ENCODE data around the gene KLF17.

Gene KLF17

GRCh38 chr1:44161546-44161945, 42.9 kb downstream of the KLF17 start:
- Mint-ChIP-seq H3K9me3 (no peaks in the 10 kb centered on the region), H3K27ac (no peak overlapping the region), H3K27me3 (no peaks in the 10 kb centered on the region), H3K4me3 (no peak overlapping the region), H3K4me1 (no peaks in the 10 kb centered on the region)
- no peak for DNase-seq
- no peak for ATAC-seq

GRCh38 chr1:44168520-44169098, 50.0 kb downstream of the KLF17 start:
- peak in 1 of 2 donors; percentile 30 for DNase-seq
- peak; percentile 64 for ATAC-seq
- peaks cover 8 to 11% of the 10 kb centered on the region in 2 donors for H3K9me3 Mint-ChIP-seq
- H3K4me3 Mint-ChIP-seq: no peak overlapping the region
- peaks cover 6% of the 10 kb centered on the region for H3K4me1 Mint-ChIP-seq
- no peak overlapping the region for H3K27ac Mint-ChIP-seq
- H3K27me3 Mint-ChIP-seq: no peaks in the 10 kb centered on the region

GRCh38 chr1:44170281-44170823, 51.7 kb downstream of the KLF17 start:
- Mint-ChIP-seq H3K4me1 (peaks cover 6% of the 10 kb centered on the region), H3K27me3 (no peaks in the 10 kb centered on the region), H3K27ac (no peak overlapping the region), H3K4me3 (no peak overlapping the region), H3K9me3 (peaks cover 11 to 13% of the 10 kb centered on the region in 2 donors)
- ATAC-seq (no peak), DNase-seq (no peak)

- DNase-seq (no peak), ATAC-seq (no peak)
- Mint-ChIP-seq H3K4me1 (no peaks in the 10 kb centered on the region), H3K4me3 (no peak overlapping the region), H3K27ac (no peak overlapping the region), H3K27me3 (no peaks in the 10 kb centered on the region), H3K9me3 (peaks cover 0 to 6% of the 10 kb centered on the region in 2 donors)
Measured at GRCh38 chr1:44174630-44175029, 56.0 kb downstream of the KLF17 start.

Data from stimulated activated naive CD8-positive, alpha-beta T cell treated with anti-CD3 and anti-CD28 coated beads, Interleukin-15, amount 100 ng/mL, for 72 hours (primary cell).